Neural progenitor cell (in vitro differentiated cells): ENCODE results near the gene MCUR1.

Source experiments
- EZH2 ChIP-seq: fragments of 200-600 bp; sonication (generic); IDR thresholded peaks from 2 replicates; pipeline ENCODE4 v1.6.1; 2017; ENCODE audit warnings: antibody characterized with exemption, mild to moderate bottlenecking, moderate library complexity
- EZH2phosphoT487 ChIP-seq: fragments of 200-600 bp; sonication (generic); IDR thresholded peaks from 2 replicates; pipeline ENCODE4 v1.6.1; 2017; ENCODE audit warnings: antibody characterized with exemption
- TF ChIP-seq, protein P1 (sequence below): fragments of 200-600 bp; sonication (generic); IDR thresholded peaks from 2 replicates; pipeline ENCODE4 v1.5.1; 2017; ENCODE audit warnings: antibody characterized with exemption, mild to moderate bottlenecking

DNA sequence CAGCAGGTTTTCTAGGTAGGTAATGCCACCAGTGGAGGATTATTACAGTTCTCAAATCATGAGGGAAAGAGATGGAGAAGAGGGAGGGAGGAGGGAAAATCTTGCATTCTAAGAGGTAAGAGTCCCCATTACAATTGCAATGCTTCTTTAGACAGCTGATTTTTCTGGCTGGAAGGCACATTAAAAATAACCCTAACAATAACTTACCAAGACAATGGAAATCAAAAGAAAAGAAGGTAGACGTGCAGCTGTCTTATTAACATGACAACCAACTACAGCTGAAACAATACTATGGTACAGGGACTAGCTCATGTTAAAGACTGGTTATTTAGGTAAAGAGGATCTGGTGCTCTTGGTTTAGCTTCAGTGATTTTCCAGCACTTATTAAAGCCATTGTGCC lies 24.6 kb downstream of the MCUR1 start:
- TF ChIP-seq, protein P1, sequence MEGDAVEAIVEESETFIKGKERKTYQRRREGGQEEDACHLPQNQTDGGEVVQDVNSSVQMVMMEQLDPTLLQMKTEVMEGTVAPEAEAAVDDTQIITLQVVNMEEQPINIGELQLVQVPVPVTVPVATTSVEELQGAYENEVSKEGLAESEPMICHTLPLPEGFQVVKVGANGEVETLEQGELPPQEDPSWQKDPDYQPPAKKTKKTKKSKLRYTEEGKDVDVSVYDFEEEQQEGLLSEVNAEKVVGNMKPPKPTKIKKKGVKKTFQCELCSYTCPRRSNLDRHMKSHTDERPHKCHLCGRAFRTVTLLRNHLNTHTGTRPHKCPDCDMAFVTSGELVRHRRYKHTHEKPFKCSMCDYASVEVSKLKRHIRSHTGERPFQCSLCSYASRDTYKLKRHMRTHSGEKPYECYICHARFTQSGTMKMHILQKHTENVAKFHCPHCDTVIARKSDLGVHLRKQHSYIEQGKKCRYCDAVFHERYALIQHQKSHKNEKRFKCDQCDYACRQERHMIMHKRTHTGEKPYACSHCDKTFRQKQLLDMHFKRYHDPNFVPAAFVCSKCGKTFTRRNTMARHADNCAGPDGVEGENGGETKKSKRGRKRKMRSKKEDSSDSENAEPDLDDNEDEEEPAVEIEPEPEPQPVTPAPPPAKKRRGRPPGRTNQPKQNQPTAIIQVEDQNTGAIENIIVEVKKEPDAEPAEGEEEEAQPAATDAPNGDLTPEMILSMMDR = no peak
- no peak for TF ChIP-seq EZH2
- no peak for TF ChIP-seq EZH2phosphoT487
